SK-N-SH (cell line): ENCODE measurements around the gene SPACDR. TPM values are rescaled to one million over a fixed set of nuclear protein-coding genes. Genes with fewer than 3 reads are reported as not detected.
"Not testable (repeated sequence)": the region's sequence is repeated elsewhere in the genome, so short reads cannot be mapped to it uniquely, and the experiment has no call there.

Experiments
- CTCF ChIA-PET: fragments of 300-600, 350-600 bp; formaldehyde crosslinking; extraction: SDS; loops from one replicate; lab custom pipeline; 2021; lab: Yijun Ruan, JAX
- POLR2A ChIA-PET: fragments of 350-600 bp; sonication (Branson Sonifier 250); formaldehyde crosslinking; extraction: SDS; loops from one replicate; lab custom pipeline; 2020; ENCODE audit warnings: antibody characterized with exemption, inconsistent platforms; lab: Yijun Ruan, JAX
- DNase-seq: peaks from one replicate; pipeline ENCODE4 v3.0.0; 2012
- H2AFZ ChIP-seq: fragments of 200-600 bp; sonication (generic); 2 replicates; pipeline ENCODE4 v1.8.1; 2016; ENCODE audit warnings: antibody characterized with exemption, mild to moderate bottlenecking, low read depth
- H3F3A ChIP-seq: fragments of 200-600 bp; sonication (generic); replicated peaks from 2 replicates; pipeline ENCODE3; 2016; ENCODE audit warnings: antibody characterized with exemption, mild to moderate bottlenecking; ENCODE audit not compliant: insufficient read depth
- H3K27ac ChIP-seq, 2 experiments: fragments of 200-500 bp in 1 of 2; fragments of 200-600 bp in 1 of 2; sonication (Bioruptor generic) in 1 of 2; sonication (generic), shearing (Covaris generic) in 1 of 2; 2 replicates each; pipeline versions ENCODE4 v1.5.1 to v1.6.1; 2014 to 2016; ENCODE audit warnings: low read depth in 2 of 2, inconsistent platforms in 1 of 2, low read length in 1 of 2, mild to moderate bottlenecking in 1 of 2, mixed read lengths in 1 of 2
- H3K27me3 ChIP-seq: fragments of 200-600 bp; sonication (generic), shearing (Covaris generic); 2 replicates; pipeline ENCODE4 v1.6.1; 2016; ENCODE audit warnings: mixed run types; ENCODE audit not compliant: insufficient read depth
- H3K36me3 ChIP-seq, 2 experiments: fragments of 200-500 bp in 1 of 2; fragments of 200-600 bp in 1 of 2; sonication (Bioruptor generic) in 1 of 2; sonication (generic) in 1 of 2; replicated peaks in 1 of 2; 2 replicates each; pipeline versions ENCODE3 to v1.5.1; 2014 to 2016; ENCODE audit warnings: low read length in 1 of 2, mild to moderate bottlenecking in 1 of 2; ENCODE audit not compliant: insufficient read depth in 2 of 2, control insufficient read depth in 1 of 2
- H3K4me1 ChIP-seq, 2 experiments: fragments of 200-500 bp in 1 of 2; fragments of 200-600 bp in 1 of 2; sonication (Bioruptor generic) in 1 of 2; sonication (generic), shearing (Covaris generic) in 1 of 2; 2 replicates each; pipeline versions ENCODE4 v1.5.1 to v1.6.1; 2014 to 2016; ENCODE audit warnings: low read depth in 1 of 2, low read length in 1 of 2, mixed run types in 1 of 2; ENCODE audit not compliant: insufficient read depth in 2 of 2, control insufficient read depth in 1 of 2
- H3K4me2 ChIP-seq: fragments of 200-600 bp; sonication (generic), shearing (Covaris generic); 2 replicates; pipeline ENCODE4 v1.6.1; 2017; ENCODE audit warnings: mixed run types
- H3K4me3 ChIP-seq, 2 experiments: fragments of 200-500 bp in 1 of 2; fragments of 200-600 bp in 1 of 2; sonication (Bioruptor generic) in 1 of 2; sonication (generic), shearing (Covaris generic) in 1 of 2; 2 replicates each; pipeline versions ENCODE4 v1.5.1 to v1.8.1; 2014 to 2016; ENCODE audit warnings: low read depth in 2 of 2, inconsistent platforms in 1 of 2, low read length in 1 of 2, mild to moderate bottlenecking in 1 of 2, mixed read lengths in 1 of 2, moderate library complexity in 1 of 2
- H3K79me2 ChIP-seq: fragments of 200-600 bp; sonication (generic); 2 replicates; pipeline ENCODE4 v1.8.1; 2017; ENCODE audit warnings: mild to moderate bottlenecking; ENCODE audit not compliant: insufficient read depth
- H3K9ac ChIP-seq: fragments of 200-600 bp; sonication (generic); 2 replicates; pipeline ENCODE4 v1.6.1; 2017; ENCODE audit warnings: mixed run types
- H3K9me2 ChIP-seq: fragments of 200-600 bp; sonication (generic); 2 replicates; pipeline ENCODE4 v1.6.1; 2017; ENCODE audit warnings: mixed run types
- H3K9me3 ChIP-seq: fragments of 200-600 bp; sonication (generic); 2 replicates; pipeline ENCODE4 v1.6.1; 2017; ENCODE audit warnings: mixed run types, mild to moderate bottlenecking, moderate library complexity
- H4K20me1 ChIP-seq: fragments of 200-600 bp; sonication (generic); 2 replicates; pipeline ENCODE4 v1.6.1; 2017; ENCODE audit warnings: mild to moderate bottlenecking, mixed run types; ENCODE audit not compliant: insufficient read depth
- CTCF ChIP-seq: fragments of 200-600 bp; sonication (generic); IDR thresholded peaks from 2 replicates; pipeline ENCODE4 v1.6.1; 2017; ENCODE audit warnings: antibody characterized with exemption, mild to moderate bottlenecking, moderate library complexity
- FOXJ3 ChIP-seq: sonication (generic); formaldehyde crosslinking; IDR thresholded peaks from 2 replicates; pipeline ENCODE4 v1.5.1; 2020; ENCODE audit warnings: mild to moderate bottlenecking, missing genetic modification reagents
- MEF2A ChIP-seq: IDR thresholded peaks from 2 replicates; pipeline ENCODE4 v1.4.0; 2012; ENCODE audit warnings: low read depth, borderline replicate concordance
- NRF1 ChIP-seq: IDR thresholded peaks from 2 replicates; pipeline ENCODE4 v1.6.1; 2012; ENCODE audit warnings: low read depth, mild to moderate bottlenecking, low read length
- RAD21 ChIP-seq: IDR thresholded peaks from 2 replicates; pipeline ENCODE4 v1.6.1; 2012; ENCODE audit warnings: mild to moderate bottlenecking, low read length
- SIN3A ChIP-seq: IDR thresholded peaks from 2 replicates; pipeline ENCODE4 v1.6.1; 2012; ENCODE audit warnings: low read depth, mild to moderate bottlenecking, low read length, moderate library complexity, borderline replicate concordance
- TEAD4 ChIP-seq: IDR thresholded peaks from 2 replicates; pipeline ENCODE4 v1.4.0; 2012; ENCODE audit warnings: mild to moderate bottlenecking, borderline replicate concordance; ENCODE audit not compliant: insufficient read depth
- WGBS: methylation state at CpG from one replicate; pipeline ENCODE4 v1.1.6; 2017; ENCODE audit warnings: low lambda C conversion rate; 5-methylcytosine and 5-hydroxymethylcytosine counted together
- polyA plus RNA-seq, 3 experiments: library from polyadenylated mRNA; depleted of rRNA; stranded (reverse); fragments of >200 nt; gene quantifications; 2 replicates each; pipeline ENCODE4 v1.2.3, GENCODE V29; 2012

SPACDR gene
- polyA plus RNA-seq, 1 of the 3 experiments (the other 2 are of a cell fraction), result 1.5 TPM

GRCh38 chr7:100456562-100456961 is 7.5 kb downstream of the SPACDR start:
- Histone ChIP-seq H3K4me2 (no peak overlapping the region), H3K36me3 (no peaks in the 10 kb centered on the region)
- TF ChIP-seq CTCF, result 0 out of 2 replicates have a peak, but pooled peaks have one; percentile 15
- TF ChIP-seq MEF2A, result no peak
- TF ChIP-seq FOXJ3, result no peak
- TF ChIP-seq, all 33 proteins: peak for 1
- no peak for DNase-seq
- ChIA-PET CTCF (interaction anchor here (0.6 to 5.3 kb wide), 8 partner anchors 7 to 249 kb away, joined by 3 to 57 read pairs (median 4); partner anchors contain the start of genes NYAP1, POP7 and SPACDR), POLR2A (interaction anchor here (0.5 kb wide), 1 partner anchor 222 kb away, joined by 3 read pairs; no protein-coding TSS in a partner anchor)
- Histone ChIP-seq H3K9me2 (no peaks in the 10 kb centered on the region), H3K4me3 (no peak overlapping the region), H3K9me3 (no peaks in the 10 kb centered on the region), H3F3A (peaks cover 3% of the 10 kb centered on the region), H3K27ac (no peak overlapping the region), H3K27me3 (no peaks in the 10 kb centered on the region), H3K9ac (no peak overlapping the region), H4K20me1 (no peaks in the 10 kb centered on the region), H2AFZ (no peak overlapping the region), H3K4me1 (no peaks in the 10 kb centered on the region), H3K79me2 (no peaks in the 10 kb centered on the region)
- 90% methylated on average over 14 of the region's 14 CpGs for WGBS

GRCh38 chr7:100455206-100455605 is 8.9 kb downstream of the SPACDR start:
- WGBS, result 84% methylated on average over 3 of the region's 3 CpGs
- TF ChIP-seq RAD21, result no peak
- TF ChIP-seq TEAD4, result no peak
- no peak for TF ChIP-seq NRF1
- no peak for TF ChIP-seq SIN3A
- DNase-seq, result no peak
- H3K4me1 ChIP-seq, result peaks cover 0 to under 1% of the 10 kb centered on the region in 2 experiments; a peak in 1 of 4 replicates
- no peaks in the 10 kb centered on the region for H4K20me1 ChIP-seq
- H3K36me3 ChIP-seq, result no peaks in the 10 kb centered on the region
- H3K79me2 ChIP-seq, result no peaks in the 10 kb centered on the region
- H3K27ac ChIP-seq, result no peak overlapping the region
- no peak overlapping the region for H2AFZ ChIP-seq
- POLR2A ChIA-PET, result interaction anchor here (0.6 to 2.0 kb wide), 5 partner anchors 18 to 131 kb away, joined by 3 to 4 read pairs (median 3); partner anchors contain the start of genes FBXO24, LRCH4, TSC22D4 and ZCWPW1
- H3K27me3 ChIP-seq, result no peaks in the 10 kb centered on the region
- no peaks in the 10 kb centered on the region for H3K9me3 ChIP-seq
- CTCF ChIA-PET, result interaction anchor here (0.8 to 5.3 kb wide), 10 partner anchors 8 to 270 kb away, joined by 3 to 57 read pairs (median 7); partner anchors contain the start of genes MEPCE, NYAP1, SPACDR and ZCWPW1
- H3K4me2 ChIP-seq, result no peak overlapping the region
- H3K9me2 ChIP-seq, result no peaks in the 10 kb centered on the region
- H3F3A ChIP-seq, result peaks cover 3% of the 10 kb centered on the region
- H3K9ac ChIP-seq, result no peak overlapping the region
- H3K4me3 ChIP-seq, result no peak overlapping the region

GRCh38 chr7:100453854-100454253 is 10.2 kb downstream of the SPACDR start:
- not testable (repeated sequence) for H3K36me3 ChIP-seq, H3K27me3 ChIP-seq, DNase-seq, H3F3A ChIP-seq, H3K27ac ChIP-seq, H3K4me3 ChIP-seq, H3K9ac ChIP-seq, H3K9me2 ChIP-seq, H3K79me2 ChIP-seq, H3K4me2 ChIP-seq, H4K20me1 ChIP-seq, H3K9me3 ChIP-seq, H2AFZ ChIP-seq, H3K4me1 ChIP-seq
- 74% methylated on average over 7 of the region's 8 CpGs for WGBS
- POLR2A ChIA-PET, result interaction anchor here (1.2 to 2.0 kb wide), 2 partner anchors 22 to 26 kb away, joined by 3 to 4 read pairs; partner anchors contain the start of gene TSC22D4
- CTCF ChIA-PET, result interaction anchor here (0.9 to 5.3 kb wide), 7 partner anchors 10 to 238 kb away, joined by 3 to 57 read pairs (median 6); partner anchors contain the start of genes NYAP1 and SPACDR
